DMS53 treated with DMSO at 0.1 percent for 48 hours (cell line): Measurements from ENCODE around the gene ANLN.
"Not testable (repeated sequence)": the region's sequence is repeated elsewhere in the genome, so short reads cannot be mapped to it uniquely, and the experiment has no call there.

ENCODE experiments used
- DNase-seq: peaks from one replicate; lab custom pipeline; 2025; ENCODE audit not compliant: unreplicated experiment; lab: John Stamatoyannopoulos, UW

Gene ANLN

GRCh38 chr7:36372156-36372555 lies 17.5 kb upstream of the ANLN start:
- DNase-seq, result no peak

GRCh38 chr7:36378555-36378954 lies 11.1 kb upstream of the ANLN start:
- not testable (repeated sequence) for DNase-seq

GRCh38 chr7:36379831-36380504 lies 9.7 kb upstream of the ANLN start:
- DNase-seq, result no peak

- DNase-seq, result no peak
Measured at GRCh38 chr7:36381056-36381455, 8.6 kb upstream of the ANLN start.

- not testable (repeated sequence) for DNase-seq
Measured at GRCh38 chr7:36383284-36383683, 6.4 kb upstream of the ANLN start.

GRCh38 chr7:36385646-36386045 lies 4.0 kb upstream of the ANLN start:
- DNase-seq, result not testable (repeated sequence)

GRCh38 chr7:36387435-36388231 lies 2.0 kb upstream of the ANLN start:
- DNase-seq, result no peak

GRCh38 chr7:36388423-36388822 lies 1.2 kb upstream of the ANLN start:
- no peak for DNase-seq

- peak; percentile 76 for DNase-seq
Measured at GRCh38 chr7:36390199-36391090, 783 bp downstream of the ANLN start.

- no peak for DNase-seq
Measured at GRCh38 chr7:36391436-36392198, 2.0 kb downstream of the ANLN start.

- DNase-seq, result no peak
Measured at GRCh38 chr7:36393826-36394225, 4.2 kb downstream of the ANLN start.

- DNase-seq, result no peak
Measured at GRCh38 chr7:36395171-36395894, 5.7 kb downstream of the ANLN start.

- no peak for DNase-seq
Measured at GRCh38 chr7:36396150-36396549, 6.5 kb downstream of the ANLN start.

GRCh38 chr7:36400036-36400435 lies 10.4 kb downstream of the ANLN start:
- no peak for DNase-seq

GRCh38 chr7:36400606-36401005 lies 10.9 kb downstream of the ANLN start:
- no peak for DNase-seq

- DNase-seq, result no peak
Measured at GRCh38 chr7:36403452-36403851, 13.8 kb downstream of the ANLN start.

- no peak for DNase-seq
Measured at GRCh38 chr7:36404639-36405408, 15.2 kb downstream of the ANLN start.

- DNase-seq, result no peak
Measured at GRCh38 chr7:36405409-36405803, 15.7 kb downstream of the ANLN start.

- DNase-seq, result no peak
Measured at GRCh38 chr7:36406156-36406555, 16.5 kb downstream of the ANLN start.
